Gastroesophageal sphincter (tissue), 4 donors: ENCODE results near the gene PHLPP1. TPM values are rescaled to one million over a fixed set of nuclear protein-coding genes. Genes with fewer than 3 reads are reported as not detected.

Experiments used
- ATAC-seq: fragments of 150-250 bp; one replicate; pipeline ENCODE4 v1.9.1; 2016; ENCODE audit warnings: mild to moderate bottlenecking, moderate library complexity
- H3K27ac ChIP-seq, 4 donors: fragments of 200-600 bp; sonication (generic) in 3 of 4; 1 replicate in 3 of 4; 2 replicates in 1 of 4; pipeline ENCODE4 v1.5.1; 2016 to 2019
- H3K27me3 ChIP-seq: fragments of 200-600 bp; sonication (generic); one replicate; pipeline ENCODE4 v1.5.1; 2019
- H3K36me3 ChIP-seq, 2 donors: fragments of 200-600 bp; sonication (generic); one replicate each; pipeline ENCODE4 v1.5.1; 2019; ENCODE audit warnings: control low read depth in 1 of 2
- H3K4me1 ChIP-seq, 3 donors: fragments of 200-600 bp; sonication (generic); 1 replicate in 2 of 3; 2 replicates in 1 of 3; pipeline ENCODE4 v1.5.1; 2016 to 2019; ENCODE audit warnings: control low read depth in 2 of 3
- H3K4me3 ChIP-seq, 2 donors: fragments of 200-600 bp; sonication (generic); one replicate each; pipeline ENCODE4 v1.5.1; 2019; ENCODE audit warnings: mild to moderate bottlenecking in 1 of 2, moderate library complexity in 1 of 2
- H3K9me3 ChIP-seq, 3 donors: fragments of 200-600 bp; sonication (generic); one replicate each; pipeline ENCODE4 v1.5.1; 2017 to 2019; ENCODE audit warnings: control low read depth in 2 of 3
- EP300 ChIP-seq: sonication (generic); formaldehyde crosslinking; IDR thresholded peaks from one replicate; pipeline ENCODE4 v1.6.1; 2017; ENCODE audit warnings: antibody characterized with exemption, mild to moderate bottlenecking
- POLR2A ChIP-seq, 2 donors: fragments of 450-650 bp; IDR thresholded peaks; one replicate each; pipeline ENCODE4 v1.6.1; 2017; ENCODE audit warnings: antibody characterized with exemption in 2 of 2, mild to moderate bottlenecking in 2 of 2, moderate library complexity in 1 of 2
- POLR2AphosphoS5 ChIP-seq: sonication (generic); formaldehyde crosslinking; IDR thresholded peaks from one replicate; pipeline ENCODE4 v1.6.1; 2017; ENCODE audit warnings: antibody characterized with exemption
- WGBS, 2 donors: methylation state at CpG; one replicate each; pipeline ENCODE4 v1.1.5; 2018; ENCODE audit warnings: low coverage in 1 of 2; 5-methylcytosine and 5-hydroxymethylcytosine counted together
- total RNA-seq, 4 donors: library from RNA; depleted of rRNA; stranded (reverse); fragments of >200 nt; gene quantifications; one replicate each; pipeline ENCODE4 v1.1.0, GENCODE V29; 2016
- TF ChIP-seq, protein P1 (sequence below), 4 experiments: fragments of 200-600 bp in 2 of 4; fragments of 450-650 bp in 2 of 4; sonication (generic) in 1 of 4; IDR thresholded peaks; one replicate each; pipeline ENCODE4 v1.5.1; 2017 to 2019; ENCODE audit warnings: antibody characterized with exemption in 4 of 4, mild to moderate bottlenecking in 2 of 4, moderate library complexity in 2 of 4

Gene PHLPP1
- total RNA-seq, 4 donors from 2014 or later: 10.8 to 19.1 (median 16.3) TPM

GRCh38 chr18:62880673-62881364 is 165.5 kb downstream of the PHLPP1 start:
- no peak overlapping the region for H3K27ac ChIP-seq
- ATAC-seq: no peak
- H3K27me3 ChIP-seq: no peaks in the 10 kb centered on the region
- H3K9me3 ChIP-seq: no peaks in the 10 kb centered on the region
- TF ChIP-seq POLR2AphosphoS5: no peak
- TF ChIP-seq, protein P1, sequence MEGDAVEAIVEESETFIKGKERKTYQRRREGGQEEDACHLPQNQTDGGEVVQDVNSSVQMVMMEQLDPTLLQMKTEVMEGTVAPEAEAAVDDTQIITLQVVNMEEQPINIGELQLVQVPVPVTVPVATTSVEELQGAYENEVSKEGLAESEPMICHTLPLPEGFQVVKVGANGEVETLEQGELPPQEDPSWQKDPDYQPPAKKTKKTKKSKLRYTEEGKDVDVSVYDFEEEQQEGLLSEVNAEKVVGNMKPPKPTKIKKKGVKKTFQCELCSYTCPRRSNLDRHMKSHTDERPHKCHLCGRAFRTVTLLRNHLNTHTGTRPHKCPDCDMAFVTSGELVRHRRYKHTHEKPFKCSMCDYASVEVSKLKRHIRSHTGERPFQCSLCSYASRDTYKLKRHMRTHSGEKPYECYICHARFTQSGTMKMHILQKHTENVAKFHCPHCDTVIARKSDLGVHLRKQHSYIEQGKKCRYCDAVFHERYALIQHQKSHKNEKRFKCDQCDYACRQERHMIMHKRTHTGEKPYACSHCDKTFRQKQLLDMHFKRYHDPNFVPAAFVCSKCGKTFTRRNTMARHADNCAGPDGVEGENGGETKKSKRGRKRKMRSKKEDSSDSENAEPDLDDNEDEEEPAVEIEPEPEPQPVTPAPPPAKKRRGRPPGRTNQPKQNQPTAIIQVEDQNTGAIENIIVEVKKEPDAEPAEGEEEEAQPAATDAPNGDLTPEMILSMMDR (IDR thresholded peaks at IDR 0.05): no peak
- no peak for TF ChIP-seq POLR2A (IDR thresholded peaks at IDR 0.05)
- no peak for TF ChIP-seq EP300
- H3K4me1 ChIP-seq: peaks cover 6 to 43% (median 13%) of the 10 kb centered on the region in 3 donors
- no peaks in the 10 kb centered on the region for H3K36me3 ChIP-seq
- no peak overlapping the region for H3K4me3 ChIP-seq
- WGBS, 2 donors: 92 to 97% methylated on average over 3 to 4 of the region's 4 CpGs

DNA sequence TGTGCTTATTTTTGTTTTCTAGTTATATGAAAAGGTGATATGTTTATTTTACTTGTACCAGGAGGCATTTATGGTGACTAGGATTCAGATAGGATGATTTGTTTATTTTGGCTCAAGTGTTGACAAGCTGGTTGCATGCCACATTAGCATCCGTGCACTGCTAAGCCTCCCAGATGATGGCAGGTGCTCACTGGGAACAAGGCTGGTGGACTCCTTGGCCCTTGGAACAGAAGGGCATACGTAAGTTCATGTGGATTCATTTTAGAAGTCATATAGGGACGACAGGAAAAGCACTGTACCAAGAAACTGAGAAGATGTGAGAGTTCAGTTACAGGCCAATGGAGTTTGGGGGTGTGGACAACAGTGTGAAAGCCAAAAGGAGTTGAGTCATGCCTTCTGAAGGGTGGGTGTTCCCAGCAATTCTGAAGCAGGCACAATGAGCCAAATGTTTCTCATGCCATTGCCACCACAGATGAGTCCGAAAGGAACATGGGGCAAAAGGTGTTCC is 166.2 kb downstream of the PHLPP1 start:
- H3K27ac ChIP-seq: peak overlapping the region in 1 of 4 donors; percentile 15
- ATAC-seq: peak; percentile 89
- no peaks in the 10 kb centered on the region for H3K9me3 ChIP-seq
- peaks cover 6 to 37% (median 13%) of the 10 kb centered on the region in 3 donors for H3K4me1 ChIP-seq
- peak; percentile 44 for TF ChIP-seq POLR2AphosphoS5
- TF ChIP-seq POLR2A (IDR thresholded peaks at IDR 0.05): no peak
- no peaks in the 10 kb centered on the region for H3K36me3 ChIP-seq
- WGBS, 2 donors: 35 to 59% methylated on average over 4 of the region's 4 CpGs
- no peaks in the 10 kb centered on the region for H3K27me3 ChIP-seq
- H3K4me3 ChIP-seq: no peak overlapping the region

DNA sequence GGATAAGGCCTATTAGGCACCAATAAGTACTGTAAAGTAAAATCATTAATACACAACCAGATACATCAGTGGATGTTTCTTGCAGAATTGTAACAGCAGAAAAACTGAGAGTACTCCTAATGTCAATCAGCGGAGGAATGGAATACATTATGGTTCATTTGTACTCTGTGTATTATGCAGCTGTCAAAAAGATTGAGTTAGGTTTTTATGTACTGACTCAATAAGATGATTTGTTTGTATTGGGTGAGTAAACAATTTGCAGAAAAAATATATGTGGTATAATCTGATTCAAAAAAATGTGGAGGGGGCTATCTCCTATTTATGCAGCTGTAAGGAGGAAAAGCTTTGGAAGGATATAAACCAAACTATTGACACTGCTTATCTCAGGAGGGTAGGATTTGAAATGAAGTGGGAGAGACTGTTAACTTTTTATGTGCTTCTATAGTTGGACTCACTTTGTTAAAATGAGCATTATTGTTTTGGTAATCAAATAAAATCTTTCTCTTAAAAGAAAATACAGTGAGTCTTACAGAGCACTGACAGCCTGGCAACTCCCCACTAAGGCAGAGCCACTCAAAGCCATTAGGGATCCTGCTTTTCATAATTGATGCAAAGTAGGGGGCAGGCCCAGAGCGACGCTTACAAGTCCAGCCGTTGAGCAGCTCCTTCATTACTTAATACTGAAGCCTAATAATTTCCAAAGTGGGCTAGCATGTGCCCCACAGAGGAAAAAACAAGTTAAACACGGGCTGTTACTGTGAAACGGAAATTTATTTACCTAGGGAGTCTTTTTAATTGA is 168.8 kb downstream of the PHLPP1 start:
- H3K4me3 ChIP-seq: no peak overlapping the region
- no peaks in the 10 kb centered on the region for H3K36me3 ChIP-seq
- H3K9me3 ChIP-seq: no peaks in the 10 kb centered on the region
- 80 to 82% methylated on average over 6 of the region's 6 CpGs for WGBS, 2 donors
- TF ChIP-seq, protein P1 (IDR thresholded peaks at IDR 0.05): no peak
- no peak for TF ChIP-seq EP300
- TF ChIP-seq POLR2AphosphoS5: no peak
- H3K27ac ChIP-seq: no peak overlapping the region
- no peak for ATAC-seq
- peaks cover 0 to 11% (median 2%) of the 10 kb centered on the region in 3 donors for H3K4me1 ChIP-seq
- no peaks in the 10 kb centered on the region for H3K27me3 ChIP-seq

GRCh38 chr18:62885804-62886203 is 170.5 kb downstream of the PHLPP1 start:
- WGBS, 2 donors: 76 to 85% methylated on average over 3 of the region's 3 CpGs
- Histone ChIP-seq H3K36me3 (no peaks in the 10 kb centered on the region), H3K9me3 (no peaks in the 10 kb centered on the region), H3K27me3 (no peaks in the 10 kb centered on the region), H3K27ac (no peak overlapping the region), H3K4me1 (peaks cover 0 to 11% (median 2%) of the 10 kb centered on the region in 3 donors), H3K4me3 (no peak overlapping the region)
- ATAC-seq: no peak
- TF ChIP-seq, protein P1 (IDR thresholded peaks at IDR 0.05): no peak
- no peak for TF ChIP-seq POLR2AphosphoS5
- no peak for TF ChIP-seq EP300

DNA sequence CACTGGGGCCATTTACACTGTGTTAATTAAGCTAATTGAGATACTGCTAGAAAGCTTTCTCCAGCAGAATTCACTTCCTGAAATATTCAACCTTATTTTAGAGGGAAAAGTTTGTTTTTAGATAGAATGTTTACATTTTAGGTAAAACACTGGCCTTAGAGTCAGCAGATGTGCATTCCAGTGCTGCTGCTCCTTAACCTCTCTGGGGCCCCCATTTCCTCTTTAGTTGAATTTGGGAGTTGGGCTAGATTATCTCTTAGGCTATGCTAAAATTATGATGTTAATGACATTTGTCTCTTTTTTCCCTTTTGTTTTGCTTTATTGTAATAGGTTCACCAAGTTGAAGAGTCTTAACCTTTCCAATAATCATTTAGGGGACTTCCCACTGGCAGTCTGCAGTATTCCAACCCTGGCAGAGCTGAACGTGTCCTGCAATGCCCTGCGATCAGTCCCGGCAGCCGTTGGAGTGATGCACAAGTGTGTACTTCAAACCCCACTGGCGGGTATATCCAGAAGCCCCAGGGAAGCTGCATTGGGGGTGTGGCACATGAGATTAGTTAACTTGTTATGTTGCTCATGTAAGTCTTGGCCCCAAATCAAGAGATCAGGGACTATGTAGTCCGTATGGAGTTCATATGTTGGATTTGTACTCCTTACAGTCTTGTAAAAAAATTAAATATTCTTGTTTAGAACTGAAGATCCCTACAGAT is 179.5 kb downstream of the PHLPP1 start:
- no peaks in the 10 kb centered on the region for H3K9me3 ChIP-seq
- no peaks in the 10 kb centered on the region for H3K27me3 ChIP-seq
- 67 to 82% methylated on average over 1 to 4 of the region's 6 CpGs for whole genome bisulfite sequencing, 2 donors
- TF ChIP-seq EP300 (no peak), POLR2AphosphoS5 (no peak)
- no peak overlapping the region for H3K4me3 ChIP-seq
- H3K4me1 ChIP-seq: no peaks in the 10 kb centered on the region
- no peak overlapping the region for H3K27ac ChIP-seq
- peaks cover 0 to 45% of the 10 kb centered on the region in 2 donors for H3K36me3 ChIP-seq
- ATAC-seq: no peak
